Chondrocyte (in vitro differentiated cells): Measurements from ENCODE around the gene ZNHIT2. TPM values are rescaled to one million over a fixed set of nuclear protein-coding genes. Genes with fewer than 3 reads are reported as not detected.
A peak's percentile ranks its signal among the peaks of the same experiment; 100 is the strongest.

Experiments used
- DNase-seq: peaks from one replicate; pipeline ENCODE4 v3.0.0; 2021; ENCODE audit warnings: mixed read lengths, low spot score
- H3K27ac Mint-ChIP-seq: one replicate; pipeline ENCODE4 v1.8.0; 2021; ENCODE audit warnings: mild to moderate bottlenecking, moderate library complexity, mixed read lengths; ENCODE audit not compliant: unreplicated experiment
- H3K27me3 Mint-ChIP-seq: 2 replicates; pipeline ENCODE4 v1.8.0; 2021; ENCODE audit warnings: low read depth, mixed read lengths
- H3K36me3 Mint-ChIP-seq: 2 replicates; pipeline ENCODE4 v1.8.0; 2021; ENCODE audit warnings: low read depth, mixed read lengths
- H3K4me1 Mint-ChIP-seq: 2 replicates; pipeline ENCODE4 v1.8.0; 2021; ENCODE audit warnings: low read depth, mild to moderate bottlenecking, mixed read lengths
- H3K4me3 Mint-ChIP-seq: one replicate; pipeline ENCODE4 v1.8.0; 2021; ENCODE audit warnings: mild to moderate bottlenecking, moderate library complexity, mixed read lengths; ENCODE audit not compliant: unreplicated experiment
- H3K9me3 Mint-ChIP-seq: 2 replicates; pipeline ENCODE4 v1.8.0; 2021; ENCODE audit warnings: low read depth, mixed read lengths
- CTCF ChIP-seq: fragments of 200-600 bp; sonication (generic); IDR thresholded peaks from 2 replicates; pipeline ENCODE4 v1.5.0; 2021; ENCODE audit warnings: antibody characterized with exemption, mild to moderate bottlenecking, moderate library complexity
- total RNA-seq: library from RNA; stranded (reverse); gene quantifications from 3 replicates; pipeline ENCODE4 v1.2.1, GENCODE V29; 2021

The ZNHIT2 gene
- total RNA-seq, 1 donor from 2014 or later = 7.9 TPM

- no peak for TF ChIP-seq CTCF
- H3K27me3 Mint-ChIP-seq = no peaks in the 10 kb centered on the region
- H3K9me3 Mint-ChIP-seq = no peaks in the 10 kb centered on the region
- peak overlapping the region; percentile 42 for H3K27ac Mint-ChIP-seq
- peaks cover 26% of the 10 kb centered on the region for H3K4me1 Mint-ChIP-seq
- H3K4me3 Mint-ChIP-seq = no peak overlapping the region
- H3K36me3 Mint-ChIP-seq = peaks cover 3% of the 10 kb centered on the region
- DNase-seq = peak; percentile 92
Observed at GRCh38 chr11:65109231-65110198, 8.0 kb downstream of the ZNHIT2 start.

GRCh38 chr11:65108469-65109123 is 8.9 kb downstream of the ZNHIT2 start:
- Mint-ChIP-seq H3K27ac (no peak overlapping the region), H3K36me3 (peaks cover 3% of the 10 kb centered on the region), H3K9me3 (no peaks in the 10 kb centered on the region), H3K4me3 (no peak overlapping the region), H3K27me3 (no peaks in the 10 kb centered on the region), H3K4me1 (peaks cover 21% of the 10 kb centered on the region)
- DNase-seq = no peak
- no peak for TF ChIP-seq CTCF

- Mint-ChIP-seq H3K27me3 (no peaks in the 10 kb centered on the region), H3K27ac (no peak overlapping the region), H3K36me3 (peaks cover 3% of the 10 kb centered on the region), H3K4me1 (peaks cover 20% of the 10 kb centered on the region), H3K9me3 (no peaks in the 10 kb centered on the region), H3K4me3 (no peak overlapping the region)
- DNase-seq = no peak
- no peak for TF ChIP-seq CTCF
Observed at GRCh38 chr11:65107751-65108468, 9.6 kb downstream of the ZNHIT2 start.

- peaks cover 3% of the 10 kb centered on the region for H3K36me3 Mint-ChIP-seq
- no peak for DNase-seq
- H3K27me3 Mint-ChIP-seq = no peaks in the 10 kb centered on the region
- TF ChIP-seq CTCF = no peak
- H3K4me3 Mint-ChIP-seq = no peak overlapping the region
- H3K27ac Mint-ChIP-seq = no peak overlapping the region
- H3K4me1 Mint-ChIP-seq = peaks cover 25% of the 10 kb centered on the region
- no peaks in the 10 kb centered on the region for H3K9me3 Mint-ChIP-seq
Observed at GRCh38 chr11:65107078-65107477, 10.4 kb downstream of the ZNHIT2 start.

- H3K27ac Mint-ChIP-seq = no peak overlapping the region
- H3K4me1 Mint-ChIP-seq = peaks cover 22% of the 10 kb centered on the region
- no peaks in the 10 kb centered on the region for H3K9me3 Mint-ChIP-seq
- H3K27me3 Mint-ChIP-seq = no peaks in the 10 kb centered on the region
- no peak for TF ChIP-seq CTCF
- DNase-seq = no peak
- H3K4me3 Mint-ChIP-seq = no peak overlapping the region
- H3K36me3 Mint-ChIP-seq = peaks cover 3% of the 10 kb centered on the region
Observed at GRCh38 chr11:65104628-65105027, 12.9 kb downstream of the ZNHIT2 start.
